ENCODE measurements around the gene DENND2C. TPM values are rescaled to one million over a fixed set of nuclear protein-coding genes. Genes with fewer than 3 reads are reported as not detected.
A peak's percentile ranks its signal among the peaks of the same experiment; 100 is the strongest.

Gene DENND2C
- total RNA-seq (2021) (0.70 and 1.1 TPM in 2 replicates), Bru-seq, nascent RNA (percentile 35 among the genes with signal in this experiment), BruChase-seq, experiment 1, labeled RNA remaining after a 2-hour chase (percentile 41 among the genes with signal in this experiment), BruChase-seq, experiment 2, labeled RNA remaining after a 6-hour chase (percentile 38 among the genes with signal in this experiment)
- long read RNA-seq: 0 reads

- TSS peak; percentile 88 for BruUV-seq (replicated peaks)
- no peaks in the 10 kb centered on the region for H3K9me2 ChIP-seq (ENCODE audit: insufficient read depth)
- ChIA-PET CTCF (interaction anchor here (0.6 kb wide), 1 partner anchor 163 kb away, joined by 5 read pairs; no protein-coding TSS in a partner anchor), POLR2A (ENCODE audit: unreplicated experiment) (interaction anchor here (0.6 to 0.7 kb wide), 4 partner anchors 47 to 973 kb away, joined by 4 to 7 read pairs (median 5); no protein-coding TSS in a partner anchor)
- DNase-seq: no peak
- intact Hi-C loops (cut with micrococcal nuclease; ENCODE audit: unreplicated experiment): loop anchor here (5.0 kb wide), 1 partner anchor 87 kb away; the partner anchor contains the start of gene BCAS2
- H3K4me3 ChIP-seq: peak within 1 kb of the TSS; percentile 82
- H3K79me2 ChIP-seq (ENCODE audit: low read depth): no peaks in the 10 kb centered on the region
- peaks cover 4% of the 10 kb centered on the region; the same call in 1 of the 2 replicates for H3F3A ChIP-seq (ENCODE audit: insufficient read depth, low read depth)
- peak within 1 kb of the TSS; percentile 97 for H2AFZ ChIP-seq
- no peak for TF ChIP-seq EZH2 (IDR thresholded peaks at IDR 0.05; ENCODE audit: low read depth)
- no peak for TF ChIP-seq CTCF (conservative IDR thresholded peaks at IDR 0.05)
- no peaks in the 10 kb centered on the region for H4K20me1 ChIP-seq (ENCODE audit: insufficient read depth)
- H3K27ac ChIP-seq: peak within 1 kb of the TSS; percentile 56
- H3K36me3 ChIP-seq (ENCODE audit: low read depth): no peaks in the 10 kb centered on the region
- peak within 1 kb of the TSS; percentile 77 for H3K4me2 ChIP-seq
- no peaks in the 10 kb centered on the region for H3K9me3 ChIP-seq (ENCODE audit: insufficient read depth, low read depth)
- H3K27me3 ChIP-seq (ENCODE audit: insufficient read depth, low read depth): no peaks in the 10 kb centered on the region
- peaks cover 15% of the 10 kb centered on the region for H3K4me1 ChIP-seq (replicated peaks; ENCODE audit: insufficient read depth)
These were observed at the start of gene DENND2C for GRCh38 chr1:114669562-114670082. Gene DENND2C (minus strand): TSS chr1:114670049. CDS start chr1:114625984, 44,065 bp downstream.

GRCh38 chr1:114719424-114719787, 49.6 kb upstream of the DENND2C start:
- CTCF ChIA-PET: no interaction called here

More at GRCh38 chr1:114719424-114719787, 49.6 kb upstream of the DENND2C start:
- TF ChIP-seq CTCF (conservative IDR thresholded peaks at IDR 0.05) (no peak), EZH2 (IDR thresholded peaks at IDR 0.05; ENCODE audit: low read depth) (no peak)
- H3K4me3 ChIP-seq: no peak overlapping the region
- peak overlapping the region; percentile 42 for H3K27ac ChIP-seq
- DNase-seq: peak in 1 of 2 experiments; percentile 60
- H4K20me1 ChIP-seq (ENCODE audit: insufficient read depth): peaks cover 16% of the 10 kb centered on the region
- no peak overlapping the region for H3K4me2 ChIP-seq
- H2AFZ ChIP-seq: no peak overlapping the region
- H3F3A ChIP-seq (ENCODE audit: insufficient read depth, low read depth): peaks cover 58% of the 10 kb centered on the region
- H3K36me3 ChIP-seq (ENCODE audit: low read depth): peaks cover 62% of the 10 kb centered on the region
- POLR2A ChIA-PET (ENCODE audit: unreplicated experiment): interaction anchor here (0.7 kb wide), 1 partner anchor 49 kb away, joined by 4 read pairs; no protein-coding TSS in a partner anchor
- H3K79me2 ChIP-seq (ENCODE audit: low read depth): peaks cover 23% of the 10 kb centered on the region
- H3K27me3 ChIP-seq (ENCODE audit: insufficient read depth, low read depth): no peaks in the 10 kb centered on the region
- peaks cover 45% of the 10 kb centered on the region for H3K4me1 ChIP-seq (replicated peaks; ENCODE audit: insufficient read depth)
- H3K9me2 ChIP-seq (ENCODE audit: insufficient read depth): no peaks in the 10 kb centered on the region
- intact Hi-C loops (cut with micrococcal nuclease; ENCODE audit: unreplicated experiment): no loop called here
- H3K9me3 ChIP-seq (ENCODE audit: insufficient read depth, low read depth): no peaks in the 10 kb centered on the region
- BruUV-seq (replicated peaks): no TSS peak

Data from PC-9 (cell line).